BJ (cell line): ENCODE measurements around the gene CDK2AP2. TPM values are rescaled to one million over a fixed set of nuclear protein-coding genes. Genes with fewer than 3 reads are reported as not detected.

Source experiments
- CTCF ChIA-PET: fragments of 350-600 bp; formaldehyde crosslinking; extraction: SDS; loops from one replicate; lab custom pipeline; 2021; ENCODE audit warnings: antibody characterized with exemption, inconsistent platforms; lab: Yijun Ruan, JAX
- POLR2A ChIA-PET: fragments of 300-600 bp; sonication (Branson Sonifier 250); formaldehyde crosslinking; extraction: SDS; loops from one replicate; lab custom pipeline; 2021; ENCODE audit warnings: antibody characterized with exemption; lab: Charles Lee
- DNase-seq: peaks from one replicate; pipeline ENCODE4 v3.0.0-alpha.2; 2011; ENCODE audit warnings: low read depth
- H3K27me3 ChIP-seq: 2 replicates; pipeline ENCODE4 v1.6.0; 2011; ENCODE audit warnings: low read length; ENCODE audit not compliant: control insufficient read depth, insufficient read depth
- H3K36me3 ChIP-seq: 2 replicates; pipeline ENCODE4 v1.5.1; 2011; ENCODE audit warnings: low read length; ENCODE audit not compliant: control insufficient read depth, insufficient read depth
- H3K4me3 ChIP-seq: 2 replicates; pipeline ENCODE4 v1.5.1; 2011; ENCODE audit warnings: low read depth, mild to moderate bottlenecking, control low read depth, low read length
- CTCF ChIP-seq: IDR thresholded peaks from 2 replicates; pipeline ENCODE4 v1.5.1; 2011; ENCODE audit warnings: low read depth, mild to moderate bottlenecking, control low read depth, inconsistent platforms, low read length, moderate library complexity; ENCODE audit not compliant: insufficient read depth
- polyA plus RNA-seq: library from polyadenylated mRNA; depleted of rRNA; stranded (reverse); fragments of >200 nt; gene quantifications from 2 replicates; pipeline ENCODE4 v1.2.3, GENCODE V29; 2011; rRNA removed
- small RNA-seq: library from RNA; depleted of rRNA; stranded (forward); fragments of <200 nt; gene quantifications from one replicate; pipeline ENCODE3, GENCODE V24; 2012; ENCODE audit warnings: low replicate concordance, low read depth; ENCODE audit not compliant: insufficient read length

The CDK2AP2 gene
- polyA plus RNA-seq, 1 experiment: 30.4 TPM

DNA sequence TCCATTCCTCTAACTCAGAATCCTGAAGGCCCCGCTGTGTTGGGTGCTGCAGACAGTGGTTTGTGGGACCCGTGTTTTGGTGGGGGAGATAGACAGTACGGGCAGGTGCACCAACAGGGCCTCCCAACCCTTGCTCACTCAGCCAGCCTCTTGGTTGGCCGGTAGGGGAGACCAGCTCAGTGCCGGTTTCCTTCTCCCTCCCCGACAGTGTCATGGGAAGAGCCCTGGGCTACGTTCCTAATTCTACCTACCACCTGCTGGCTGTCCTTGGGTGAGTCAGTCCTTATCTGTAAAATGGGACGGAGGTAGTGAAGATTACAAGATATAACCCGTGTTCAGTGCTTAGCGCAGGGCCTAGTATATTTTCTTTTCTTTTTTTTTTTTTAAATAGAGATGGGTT is 44.8 kb downstream of the CDK2AP2 start:
- TF ChIP-seq CTCF: no peak
- no peak for DNase-seq
- Histone ChIP-seq H3K27me3 (0 out of 2 replicates have a peak, but pooled peaks cover 3% of the 10 kb centered on the region), H3K4me3 (no peak overlapping the region), H3K36me3 (no peaks in the 10 kb centered on the region; the same call in 1 of the 2 replicates)
- CTCF ChIA-PET: no interaction called here
- POLR2A ChIA-PET: no interaction called here

DNA sequence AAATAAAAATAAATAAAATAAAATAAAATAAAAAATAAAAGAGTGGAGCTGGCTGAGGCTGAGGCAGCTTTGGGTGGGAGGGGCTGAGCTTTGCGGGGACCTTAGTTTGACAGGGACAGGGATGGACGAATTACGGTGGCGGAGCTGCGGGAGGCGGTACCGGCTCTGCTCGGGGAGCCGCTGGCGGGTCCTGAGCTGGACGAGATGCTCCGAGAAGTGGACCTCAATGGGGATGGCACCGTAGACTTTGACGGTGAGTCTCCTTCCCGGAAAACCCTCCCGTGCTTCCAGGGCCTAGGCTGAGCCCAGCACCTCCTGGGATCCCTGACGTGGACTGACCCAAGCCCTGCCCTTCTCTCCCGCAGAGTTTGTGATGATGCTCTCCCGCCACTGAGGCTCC is 49.7 kb downstream of the CDK2AP2 start:
- DNase-seq: no peak
- no peak for TF ChIP-seq CTCF
- ChIA-PET POLR2A (no interaction called here), CTCF (no interaction called here)
- H3K36me3 ChIP-seq: no peaks in the 10 kb centered on the region
- H3K27me3 ChIP-seq: 0 out of 2 replicates have a peak, but pooled peaks cover 3% of the 10 kb centered on the region
- no peak overlapping the region for H3K4me3 ChIP-seq

- Histone ChIP-seq H3K36me3 (no peaks in the 10 kb centered on the region), H3K27me3 (0 out of 2 replicates have a peak, but pooled peaks cover 3% of the 10 kb centered on the region), H3K4me3 (no peak overlapping the region)
- DNase-seq: no peak
- ChIA-PET POLR2A (no interaction called here), CTCF (interaction anchor here (0.6 kb wide), 1 partner anchor 1019 kb away, joined by 3 read pairs; the partner anchor contains the start of gene MRPL11)
- no peak for TF ChIP-seq CTCF
These were observed 50.5 kb downstream of the CDK2AP2 start for GRCh38 chr11:67457453-67457852.

Small RNAs within 50 kb of the gene (small RNA-seq; reads per million reads assigned to genes)
- not detected for gene MIR6752

Other genes starting within 250 kb of the CDK2AP2 start
- gene GRK2, start 241.7 kb downstream of the CDK2AP2 start, polyA plus RNA-seq: 21.9 and 31.2 TPM in 2 replicates
- 18.4 and 30.7 TPM in 2 replicates for gene ANKRD13D, start 218.9 kb downstream of the CDK2AP2 start, polyA plus RNA-seq
- 19.1 and 22.1 TPM in 2 replicates for gene SSH3, start 204.6 kb downstream of the CDK2AP2 start, polyA plus RNA-seq
- gene POLD4, start 154.6 kb downstream of the CDK2AP2 start, polyA plus RNA-seq: 95.6 and 119 TPM in 2 replicates
- gene CLCF1, start 134.6 kb downstream of the CDK2AP2 start, polyA plus RNA-seq: 13.9 and 21.3 TPM in 2 replicates
- 5.9 and 10.7 TPM in 2 replicates for gene RAD9A, start 116.2 kb downstream of the CDK2AP2 start, polyA plus RNA-seq
- 146 and 233 TPM in 2 replicates for gene PPP1CA, start 106.3 kb downstream of the CDK2AP2 start, polyA plus RNA-seq
- gene TBC1D10C, start 104.1 kb downstream of the CDK2AP2 start, polyA plus RNA-seq: not detected in 2 replicates
- gene CARNS1, start 92.5 kb downstream of the CDK2AP2 start, polyA plus RNA-seq: 0.07 and 0.12 TPM in 2 replicates
- 42.9 and 59.9 TPM in 2 replicates for gene RPS6KB2, start 79.7 kb downstream of the CDK2AP2 start, polyA plus RNA-seq
- gene PTPRCAP, start 70.5 kb downstream of the CDK2AP2 start, polyA plus RNA-seq: 0.27 and 0.43 TPM in 2 replicates
- 86.5 and 158 TPM in 2 replicates for gene CORO1B, start 64.7 kb downstream of the CDK2AP2 start, polyA plus RNA-seq
- gene GPR152, start 55.4 kb downstream of the CDK2AP2 start, polyA plus RNA-seq: not detected in 2 replicates
- not detected in 2 replicates for gene CABP4, start 52.8 kb downstream of the CDK2AP2 start, polyA plus RNA-seq
- gene TMEM134, start 38.9 kb downstream of the CDK2AP2 start, polyA plus RNA-seq: 30.6 and 31.7 TPM in 2 replicates
- gene AIP, start 25.1 kb downstream of the CDK2AP2 start, polyA plus RNA-seq: 69.9 and 133 TPM in 2 replicates
- 8.0 and 14.4 TPM in 2 replicates for gene PITPNM1, start 2.8 kb downstream of the CDK2AP2 start, polyA plus RNA-seq
- not detected in 2 replicates for gene CABP2, start 15.3 kb upstream of the CDK2AP2 start, polyA plus RNA-seq
- 679 and 883 TPM in 2 replicates for gene GSTP1, start 75.7 kb upstream of the CDK2AP2 start, polyA plus RNA-seq
- 97.9 and 149 TPM in 2 replicates for gene NDUFV1, start 98.8 kb upstream of the CDK2AP2 start, polyA plus RNA-seq
- 1.3 and 1.7 TPM in 2 replicates for gene NUDT8, start 121.8 kb upstream of the CDK2AP2 start, polyA plus RNA-seq
- not detected in 2 replicates for gene TBX10, start 131.6 kb upstream of the CDK2AP2 start, polyA plus RNA-seq
- not detected in 2 replicates for gene ACY3, start 142.6 kb upstream of the CDK2AP2 start, polyA plus RNA-seq
- not detected in 2 replicates for gene ALDH3B2, start 166.5 kb upstream of the CDK2AP2 start, polyA plus RNA-seq